ENCODE measurements around the gene BCL2L13. TPM values are rescaled to one million over a fixed set of nuclear protein-coding genes. Genes with fewer than 3 reads are reported as not detected.
"Not testable (repeated sequence)": the region's sequence is repeated elsewhere in the genome, so short reads cannot be mapped to it uniquely, and the experiment has no call there.

The BCL2L13 gene
- total RNA-seq, 1 donor from 2014 or later: 42.6 TPM

DNA sequence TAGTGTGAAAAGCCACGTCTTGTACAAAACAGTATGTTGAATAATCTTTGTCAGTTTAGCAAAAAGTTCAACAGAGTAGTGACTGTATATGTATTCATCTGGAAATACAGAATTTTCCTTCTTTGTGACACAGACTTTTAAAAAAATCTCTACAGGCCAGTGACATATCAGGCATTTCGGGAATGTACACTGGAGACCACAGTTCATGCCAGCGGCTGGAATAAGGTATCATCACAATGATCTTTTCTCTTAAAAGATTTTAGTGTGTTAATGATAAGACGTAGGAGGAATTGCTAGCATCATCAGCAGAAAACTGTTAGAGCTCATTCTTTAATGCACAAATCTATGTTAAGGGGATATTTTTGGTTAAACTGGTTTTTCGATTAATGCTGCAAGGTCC lies 57.4 kb downstream of the BCL2L13 start:
- no peak overlapping the region for H3K4me3 Mint-ChIP-seq (ENCODE audit: unreplicated experiment)
- no peak for DNase-seq
- TF ChIP-seq, protein P1, sequence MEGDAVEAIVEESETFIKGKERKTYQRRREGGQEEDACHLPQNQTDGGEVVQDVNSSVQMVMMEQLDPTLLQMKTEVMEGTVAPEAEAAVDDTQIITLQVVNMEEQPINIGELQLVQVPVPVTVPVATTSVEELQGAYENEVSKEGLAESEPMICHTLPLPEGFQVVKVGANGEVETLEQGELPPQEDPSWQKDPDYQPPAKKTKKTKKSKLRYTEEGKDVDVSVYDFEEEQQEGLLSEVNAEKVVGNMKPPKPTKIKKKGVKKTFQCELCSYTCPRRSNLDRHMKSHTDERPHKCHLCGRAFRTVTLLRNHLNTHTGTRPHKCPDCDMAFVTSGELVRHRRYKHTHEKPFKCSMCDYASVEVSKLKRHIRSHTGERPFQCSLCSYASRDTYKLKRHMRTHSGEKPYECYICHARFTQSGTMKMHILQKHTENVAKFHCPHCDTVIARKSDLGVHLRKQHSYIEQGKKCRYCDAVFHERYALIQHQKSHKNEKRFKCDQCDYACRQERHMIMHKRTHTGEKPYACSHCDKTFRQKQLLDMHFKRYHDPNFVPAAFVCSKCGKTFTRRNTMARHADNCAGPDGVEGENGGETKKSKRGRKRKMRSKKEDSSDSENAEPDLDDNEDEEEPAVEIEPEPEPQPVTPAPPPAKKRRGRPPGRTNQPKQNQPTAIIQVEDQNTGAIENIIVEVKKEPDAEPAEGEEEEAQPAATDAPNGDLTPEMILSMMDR (IDR thresholded peaks at IDR 0.05; ENCODE audit: partially characterized antibody, unreplicated experiment): no peak
- H3K36me3 Mint-ChIP-seq (ENCODE audit: unreplicated experiment): no peaks in the 10 kb centered on the region
- H3K27me3 Mint-ChIP-seq (ENCODE audit: unreplicated experiment): no peaks in the 10 kb centered on the region
- no peaks in the 10 kb centered on the region for H3K4me1 Mint-ChIP-seq (ENCODE audit: low read depth, unreplicated experiment)
- H3K9me3 Mint-ChIP-seq (ENCODE audit: unreplicated experiment): no peaks in the 10 kb centered on the region
- H3K27ac Mint-ChIP-seq (ENCODE audit: unreplicated experiment): no peak overlapping the region

DNA sequence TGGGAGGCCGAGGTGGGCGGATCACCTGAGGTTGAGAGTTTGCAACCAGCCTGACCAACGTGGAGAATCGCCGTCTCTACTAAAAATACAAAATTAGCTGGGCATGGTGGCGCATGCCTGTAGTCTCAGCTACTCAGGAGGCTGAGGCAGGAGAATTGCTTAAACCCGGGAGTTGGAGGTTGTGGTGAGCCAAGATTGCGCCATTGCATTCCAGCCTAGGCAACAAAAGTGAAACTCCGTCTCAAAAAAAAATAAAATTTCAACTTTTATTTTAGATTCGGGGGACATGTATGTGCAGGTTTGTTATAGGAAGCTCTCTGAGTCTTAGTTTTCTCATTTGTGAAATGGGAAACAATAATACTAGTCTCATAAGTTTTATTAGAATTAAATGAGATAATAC lies 58.6 kb downstream of the BCL2L13 start:
- not testable (repeated sequence) for H3K27me3 Mint-ChIP-seq (ENCODE audit: unreplicated experiment); H3K27ac Mint-ChIP-seq (ENCODE audit: unreplicated experiment); H3K9me3 Mint-ChIP-seq (ENCODE audit: unreplicated experiment); H3K4me3 Mint-ChIP-seq (ENCODE audit: unreplicated experiment); H3K4me1 Mint-ChIP-seq (ENCODE audit: low read depth, unreplicated experiment); DNase-seq; H3K36me3 Mint-ChIP-seq (ENCODE audit: unreplicated experiment)

DNA sequence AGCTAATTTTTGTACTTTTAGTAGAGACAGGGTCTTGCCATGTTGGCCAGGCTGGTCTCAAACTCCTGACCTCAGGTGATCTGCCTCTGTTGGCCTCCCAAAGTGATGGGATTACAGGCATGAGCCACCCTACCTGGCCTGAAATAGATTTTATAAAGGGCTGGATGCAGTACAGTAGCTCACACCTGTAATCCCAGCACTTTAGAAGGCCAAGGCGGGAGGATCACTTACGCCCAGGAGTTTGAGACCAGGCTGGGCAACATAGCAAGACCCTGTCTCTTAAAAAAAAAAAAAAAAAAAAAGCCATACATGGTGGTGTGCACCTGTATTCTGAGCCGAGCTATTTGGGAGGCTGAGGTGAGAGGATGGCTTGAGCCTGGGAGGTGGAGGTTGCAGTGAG lies 59.7 kb downstream of the BCL2L13 start:
- H3K27me3 Mint-ChIP-seq (ENCODE audit: unreplicated experiment); H3K36me3 Mint-ChIP-seq (ENCODE audit: unreplicated experiment): not testable (repeated sequence)

DNA sequence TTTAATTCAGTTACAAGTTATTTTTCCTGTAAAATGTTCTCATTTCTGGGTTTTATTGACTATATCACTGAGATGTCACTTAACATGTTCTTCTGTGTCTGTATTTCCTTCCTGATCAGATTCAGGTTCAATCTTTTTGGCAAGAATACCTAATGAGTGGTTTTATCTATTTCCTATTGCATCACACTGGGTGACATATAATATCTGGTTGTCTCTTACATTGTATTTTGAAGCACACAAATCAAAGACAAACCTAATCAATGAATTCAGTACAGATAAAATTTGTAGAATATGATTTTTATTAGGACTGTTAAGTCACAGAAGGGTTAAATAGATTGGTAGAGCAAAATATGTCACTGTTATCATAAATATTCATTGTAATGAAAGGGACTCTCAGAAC lies 60.4 kb downstream of the BCL2L13 start:
- TF ChIP-seq, protein P1 (IDR thresholded peaks at IDR 0.05; ENCODE audit: partially characterized antibody, unreplicated experiment): no peak
- Mint-ChIP-seq H3K27ac (ENCODE audit: unreplicated experiment) (no peak overlapping the region), H3K9me3 (ENCODE audit: unreplicated experiment) (no peaks in the 10 kb centered on the region), H3K36me3 (ENCODE audit: unreplicated experiment) (no peaks in the 10 kb centered on the region), H3K4me3 (ENCODE audit: unreplicated experiment) (no peak overlapping the region), H3K27me3 (ENCODE audit: unreplicated experiment) (no peaks in the 10 kb centered on the region), H3K4me1 (ENCODE audit: low read depth, unreplicated experiment) (no peaks in the 10 kb centered on the region)
- DNase-seq: no peak

More for the DNA sequence above, 59.7 kb downstream of the BCL2L13 start:
- H3K27ac Mint-ChIP-seq (ENCODE audit: unreplicated experiment); H3K9me3 Mint-ChIP-seq (ENCODE audit: unreplicated experiment); DNase-seq; H3K4me1 Mint-ChIP-seq (ENCODE audit: low read depth, unreplicated experiment); H3K4me3 Mint-ChIP-seq (ENCODE audit: unreplicated experiment): not testable (repeated sequence)

DNA sequence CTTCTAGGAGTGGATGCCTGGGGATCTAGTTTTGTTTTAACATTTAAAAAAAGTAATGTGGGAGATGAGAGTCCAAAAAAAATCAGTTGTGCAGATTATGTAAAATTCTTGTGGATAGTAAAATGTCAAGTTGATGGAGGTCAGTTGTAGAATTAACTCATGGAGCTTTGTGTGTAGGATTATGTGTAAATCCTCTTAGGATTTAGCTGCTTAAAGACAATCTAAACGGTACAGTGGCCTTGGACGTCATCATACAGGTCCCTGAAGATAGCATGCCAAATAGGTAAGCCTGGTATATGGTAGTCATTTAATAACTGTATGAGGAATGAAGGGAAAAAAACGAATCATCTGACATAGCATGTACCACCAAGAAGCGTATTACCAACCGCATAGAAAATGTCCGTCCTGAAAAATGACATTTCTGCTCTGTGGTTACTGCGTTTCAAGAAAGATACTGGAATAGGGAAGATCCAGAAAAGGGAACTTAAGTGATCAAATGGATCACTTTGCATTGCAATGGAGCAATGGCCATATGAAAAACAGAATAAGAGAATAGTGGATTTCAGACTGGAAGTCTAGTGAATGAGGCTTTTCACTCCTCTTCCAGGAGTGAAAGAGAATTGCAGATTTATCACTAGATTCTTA lies 61.3 kb downstream of the BCL2L13 start:
- H3K27ac Mint-ChIP-seq (ENCODE audit: unreplicated experiment): no peak overlapping the region
- no peak for DNase-seq
- no peak overlapping the region for H3K4me3 Mint-ChIP-seq (ENCODE audit: unreplicated experiment)
- no peaks in the 10 kb centered on the region for H3K9me3 Mint-ChIP-seq (ENCODE audit: unreplicated experiment)
- no peaks in the 10 kb centered on the region for H3K4me1 Mint-ChIP-seq (ENCODE audit: low read depth, unreplicated experiment)
- no peaks in the 10 kb centered on the region for H3K36me3 Mint-ChIP-seq (ENCODE audit: unreplicated experiment)
- H3K27me3 Mint-ChIP-seq (ENCODE audit: unreplicated experiment): no peaks in the 10 kb centered on the region
- TF ChIP-seq, protein P1 (IDR thresholded peaks at IDR 0.05; ENCODE audit: partially characterized antibody, unreplicated experiment): no peak

DNA sequence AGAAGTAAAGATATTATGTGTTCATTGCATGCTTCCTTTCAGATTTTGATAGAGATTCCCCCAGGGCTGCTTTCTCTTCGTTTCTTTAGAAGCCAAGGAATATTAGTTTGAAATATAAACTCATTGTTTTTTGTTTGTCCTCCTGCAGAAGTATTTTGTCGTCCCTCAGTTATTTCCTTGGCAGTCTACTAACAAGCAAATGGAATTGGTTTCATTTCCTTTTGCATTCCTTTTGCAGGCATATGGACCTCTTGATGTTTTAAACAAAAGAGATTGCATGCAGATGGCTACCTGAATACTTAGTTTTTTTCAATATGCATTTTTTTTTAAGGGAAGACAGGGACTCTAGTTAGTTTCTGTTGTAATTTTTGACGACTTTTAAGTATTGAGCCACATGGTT lies 62.2 kb downstream of the BCL2L13 start:
- DNase-seq: no peak
- Mint-ChIP-seq H3K27me3 (ENCODE audit: unreplicated experiment) (no peaks in the 10 kb centered on the region), H3K27ac (ENCODE audit: unreplicated experiment) (no peak overlapping the region), H3K4me3 (ENCODE audit: unreplicated experiment) (no peak overlapping the region), H3K4me1 (ENCODE audit: low read depth, unreplicated experiment) (no peaks in the 10 kb centered on the region), H3K9me3 (ENCODE audit: unreplicated experiment) (no peaks in the 10 kb centered on the region), H3K36me3 (ENCODE audit: unreplicated experiment) (no peaks in the 10 kb centered on the region)
- TF ChIP-seq, protein P1 (IDR thresholded peaks at IDR 0.05; ENCODE audit: partially characterized antibody, unreplicated experiment): no peak
